HEK293 (cell line): ENCODE results near the gene TMEM272.
A peak's percentile ranks its signal among the peaks of the same experiment; 100 is the strongest.

ENCODE experiments used
- CTCF ChIA-PET: fragments of 350-600 bp; formaldehyde crosslinking; extraction: SDS; loops from one replicate; lab custom pipeline; 2021; ENCODE audit warnings: antibody characterized with exemption; lab: Yijun Ruan, JAX
- POLR2A ChIA-PET: fragments of 300-600 bp; formaldehyde crosslinking; extraction: SDS; loops from one replicate; lab custom pipeline; 2020; ENCODE audit warnings: antibody characterized with exemption, inconsistent platforms; lab: Yijun Ruan, JAX
- H3K27ac ChIP-seq: fragments of 200-500 bp; sonication (Bioruptor generic); 2 replicates; pipeline ENCODE4 v1.5.1; 2014; ENCODE audit warnings: low read depth, low read length, control low read depth, inconsistent platforms; ENCODE audit errors: extremely low read depth
- H3K36me3 ChIP-seq, 2 experiments: fragments of 200-500 bp in 1 of 2; sonication (Bioruptor generic) in 1 of 2; 1 replicate in 1 of 2; 2 replicates in 1 of 2; pipeline ENCODE4 v1.5.1; 2014 to 2017; ENCODE audit warnings: inconsistent platforms in 2 of 2, low read length in 2 of 2; ENCODE audit not compliant: control insufficient read depth in 2 of 2, insufficient read depth in 1 of 2
- H3K4me1 ChIP-seq: fragments of 200-500 bp; sonication (Bioruptor generic); 2 replicates; pipeline ENCODE4 v1.5.1; 2014; ENCODE audit warnings: mild to moderate bottlenecking, low read length, inconsistent platforms; ENCODE audit not compliant: control insufficient read depth, insufficient read depth
- H3K4me3 ChIP-seq: 2 replicates; pipeline ENCODE4 v1.5.1; 2011; ENCODE audit warnings: low read depth, mild to moderate bottlenecking, control low read depth, low read length, moderate library complexity
- H3K9me3 ChIP-seq: fragments of 200-500 bp; sonication (Bioruptor generic); 2 replicates; pipeline ENCODE4 v1.5.1; 2014; ENCODE audit warnings: low read depth, low read length, inconsistent platforms; ENCODE audit not compliant: control insufficient read depth, insufficient read depth
- FEZF1 ChIP-seq: fragments of 450-650 bp; formaldehyde crosslinking; IDR thresholded peaks from 2 replicates; pipeline ENCODE4 v1.5.1; 2016; ENCODE audit warnings: missing biosample characterization, missing genetic modification characterization
- GLIS2 ChIP-seq: fragments of 450-650 bp; formaldehyde crosslinking; IDR thresholded peaks from 2 replicates; pipeline ENCODE4 v1.5.1; 2016; ENCODE audit warnings: missing biosample characterization, missing genetic modification characterization
- KLF10 ChIP-seq: fragments of 450-650 bp; IDR thresholded peaks from 2 replicates; pipeline ENCODE4 v1.5.1; 2018; ENCODE audit warnings: missing biosample characterization, mild to moderate bottlenecking, missing genetic modification characterization
- PRDM1 ChIP-seq: fragments of 450-650 bp; formaldehyde crosslinking; IDR thresholded peaks from 2 replicates; pipeline ENCODE4; 2016; ENCODE audit warnings: missing biosample characterization, missing genetic modification characterization
- TRIM28 ChIP-seq: IDR thresholded peaks from 2 replicates; pipeline ENCODE4 v1.6.1; 2011; ENCODE audit warnings: low read length, control low read depth, borderline replicate concordance
- ZBTB17 ChIP-seq: fragments of 450-650 bp; formaldehyde crosslinking; IDR thresholded peaks from 2 replicates; pipeline ENCODE4 v1.5.1; 2016; ENCODE audit warnings: missing biosample characterization, missing genetic modification characterization
- ZBTB20 ChIP-seq: fragments of 450-650 bp; formaldehyde crosslinking; IDR thresholded peaks from 2 replicates; pipeline ENCODE4 v1.5.1; 2016; ENCODE audit warnings: missing biosample characterization, missing genetic modification characterization
- ZEB2 ChIP-seq: fragments of 450-650 bp; formaldehyde crosslinking; IDR thresholded peaks from 2 replicates; pipeline ENCODE4 v1.5.1; 2016; ENCODE audit warnings: missing biosample characterization, missing genetic modification characterization
- ZFP37 ChIP-seq: fragments of 450-650 bp; formaldehyde crosslinking; IDR thresholded peaks from 2 replicates; pipeline ENCODE4 v1.5.1; 2016; ENCODE audit warnings: missing biosample characterization, missing genetic modification characterization
- ZFP69B ChIP-seq: fragments of 450-650 bp; formaldehyde crosslinking; IDR thresholded peaks from 2 replicates; pipeline ENCODE4 v1.5.1; 2016; ENCODE audit warnings: missing biosample characterization, missing genetic modification characterization
- ZIC2 ChIP-seq: fragments of 450-650 bp; formaldehyde crosslinking; IDR thresholded peaks from 2 replicates; pipeline ENCODE4 v1.5.1; 2016; ENCODE audit warnings: missing biosample characterization, missing genetic modification characterization
- ZNF132 ChIP-seq: fragments of 450-650 bp; formaldehyde crosslinking; IDR thresholded peaks from 2 replicates; pipeline ENCODE4 v1.5.1; 2017; ENCODE audit warnings: missing biosample characterization, missing genetic modification characterization, borderline replicate concordance
- ZNF311 ChIP-seq: fragments of 450-650 bp; formaldehyde crosslinking; IDR thresholded peaks from 2 replicates; pipeline ENCODE4 v1.5.1; 2017; ENCODE audit warnings: missing biosample characterization, missing genetic modification characterization, borderline replicate concordance
- ZNF37A ChIP-seq: fragments of 450-650 bp; IDR thresholded peaks from 2 replicates; pipeline ENCODE4 v1.5.1; 2018; ENCODE audit warnings: missing biosample characterization, missing genetic modification characterization
- ZNF404 ChIP-seq: fragments of 450-650 bp; formaldehyde crosslinking; IDR thresholded peaks from 2 replicates; pipeline ENCODE4 v1.5.1; 2017; ENCODE audit warnings: missing biosample characterization, missing genetic modification characterization
- ZNF416 ChIP-seq: fragments of 450-650 bp; formaldehyde crosslinking; IDR thresholded peaks from 2 replicates; pipeline ENCODE4 v1.5.1; 2016; ENCODE audit warnings: missing biosample characterization, missing genetic modification characterization
- ZNF423 ChIP-seq: fragments of 450-650 bp; formaldehyde crosslinking; IDR thresholded peaks from 2 replicates; pipeline ENCODE4 v1.5.1; 2016; ENCODE audit warnings: missing biosample characterization, missing genetic modification characterization
- ZNF501 ChIP-seq: fragments of 450-650 bp; formaldehyde crosslinking; IDR thresholded peaks from 2 replicates; pipeline ENCODE4 v1.5.1; 2016; ENCODE audit warnings: missing biosample characterization, missing genetic modification characterization
- ZNF600 ChIP-seq: fragments of 450-650 bp; formaldehyde crosslinking; IDR thresholded peaks from 2 replicates; pipeline ENCODE4 v1.5.1; 2016; ENCODE audit warnings: missing biosample characterization, missing genetic modification characterization
- ZNF626 ChIP-seq: fragments of 450-650 bp; sonication (Bioruptor Pico); formaldehyde crosslinking; IDR thresholded peaks from 2 replicates; pipeline ENCODE4 v1.5.1; 2018; ENCODE audit warnings: missing biosample characterization, missing genetic modification characterization, inconsistent platforms
- ZNF654 ChIP-seq: fragments of 450-650 bp; formaldehyde crosslinking; IDR thresholded peaks from 2 replicates; pipeline ENCODE4 v1.5.1; 2016; ENCODE audit warnings: low read depth, missing biosample characterization, missing genetic modification characterization
- ZNF660 ChIP-seq: fragments of 450-650 bp; IDR thresholded peaks from 2 replicates; pipeline ENCODE4 v1.5.1; 2018; ENCODE audit warnings: missing biosample characterization, mild to moderate bottlenecking, missing genetic modification characterization
- ZNF692 ChIP-seq: fragments of 450-650 bp; formaldehyde crosslinking; IDR thresholded peaks from 2 replicates; pipeline ENCODE4 v1.5.1; 2016; ENCODE audit warnings: missing biosample characterization, missing genetic modification characterization
- ZNF830 ChIP-seq: fragments of 450-650 bp; IDR thresholded peaks from 2 replicates; pipeline ENCODE4 v1.5.0; 2018; ENCODE audit warnings: missing biosample characterization, missing genetic modification characterization, low read depth, mild to moderate bottlenecking, moderate library complexity
- ZNF843 ChIP-seq: fragments of 450-650 bp; formaldehyde crosslinking; IDR thresholded peaks from 2 replicates; pipeline ENCODE4 v1.5.1; 2016; ENCODE audit warnings: missing biosample characterization, missing genetic modification characterization
- ZSCAN30 ChIP-seq: fragments of 450-650 bp; IDR thresholded peaks from 2 replicates; pipeline ENCODE4 v1.5.1; 2018; ENCODE audit warnings: missing biosample characterization, mild to moderate bottlenecking, missing genetic modification characterization, moderate library complexity
- TF ChIP-seq, protein P1 (sequence below): fragments of 450-650 bp; formaldehyde crosslinking; IDR thresholded peaks from 2 replicates; pipeline ENCODE4 v1.5.1; 2016; ENCODE audit warnings: missing biosample characterization, missing genetic modification characterization

Gene TMEM272

GRCh38 chr13:51797664-51798488 lies 47.1 kb downstream of the TMEM272 start:
- H3K27ac ChIP-seq, result no peak overlapping the region
- ChIA-PET POLR2A (interaction anchor here (0.7 to 3.2 kb wide), 2 partner anchors 12 to 345 kb away, joined by 3 to 21 read pairs; partner anchors contain the start of gene INTS6), CTCF (interaction anchor here (0.5 to 5.2 kb wide), 33 partner anchors 12 to 673 kb away, joined by 3 to 39 read pairs (median 4); partner anchors contain the start of gene NEK5)
- peaks cover 5% of the 10 kb centered on the region for H3K4me1 ChIP-seq
- no peak overlapping the region for H3K4me3 ChIP-seq
- TF ChIP-seq ZNF600 (tag by site-specific recombination) (peak; percentile 57; the same call in 1 of the 2 replicates), ZNF311 (tag by site-specific recombination) (no peak), ZNF654 (peak; percentile 82), ZNF501 (tag by site-specific recombination) (0 out of 2 replicates have a peak, but pooled peaks have one; percentile 32), ZNF416 (tag by site-specific recombination) (no peak), PRDM1 (tag by site-specific recombination) (peak; percentile 34; the same call in 1 of the 2 replicates), ZIC2 (tag by site-specific recombination) (peak; percentile 28), TRIM28 (no peak), FEZF1 (tag by site-specific recombination) (peak; percentile 70), ZEB2 (tag by site-specific recombination) (peak; percentile 22; the same call in 1 of the 2 replicates), ZBTB17 (tag by site-specific recombination) (peak; percentile 64), ZSCAN30 (tag by site-specific recombination) (0 out of 2 replicates have a peak, but pooled peaks have one; percentile 8), ZFP37 (0 out of 2 replicates have a peak, but pooled peaks have one; percentile 28), ZBTB20 (peak; percentile 73), ZNF132 (tag by site-specific recombination) (no peak), ZNF660 (tag by site-specific recombination) (0 out of 2 replicates have a peak, but pooled peaks have one; percentile 17), ZNF423 (tag by site-specific recombination) (no peak), ZNF692 (tag by site-specific recombination) (no peak), ZNF626 (no peak), KLF10 (tag by site-specific recombination) (no peak)
- TF ChIP-seq, all 188 proteins: peak for 12
- Histone ChIP-seq H3K36me3 (no peaks in the 10 kb centered on the region), H3K9me3 (no peaks in the 10 kb centered on the region)

GRCh38 chr13:51796546-51796945 lies 48.4 kb downstream of the TMEM272 start:
- TF ChIP-seq ZNF843 (tag by site-specific recombination) (no peak), ZNF404 (tag by site-specific recombination) (no peak), ZNF830 (tag by site-specific recombination) (no peak), ZFP69B (no peak), ZNF37A (tag by site-specific recombination) (no peak), GLIS2 (no peak), ZFP37 (no peak)
- TF ChIP-seq, protein P1, sequence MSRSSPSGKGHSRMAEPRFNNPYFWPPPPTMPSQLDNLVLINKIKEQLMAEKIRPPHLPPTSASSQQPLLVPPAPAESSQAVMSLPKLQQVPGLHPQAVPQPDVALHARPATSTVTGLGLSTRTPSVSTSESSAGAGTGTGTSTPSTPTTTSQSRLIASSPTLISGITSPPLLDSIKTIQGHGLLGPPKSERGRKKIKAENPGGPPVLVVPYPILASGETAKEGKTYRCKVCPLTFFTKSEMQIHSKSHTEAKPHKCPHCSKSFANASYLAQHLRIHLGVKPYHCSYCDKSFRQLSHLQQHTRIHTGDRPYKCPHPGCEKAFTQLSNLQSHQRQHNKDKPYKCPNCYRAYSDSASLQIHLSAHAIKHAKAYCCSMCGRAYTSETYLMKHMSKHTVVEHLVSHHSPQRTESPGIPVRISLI (tag by site-specific recombination), result no peak
- no peaks in the 10 kb centered on the region for H3K36me3 ChIP-seq
- no peak overlapping the region for H3K4me3 ChIP-seq
- H3K4me1 ChIP-seq, result no peaks in the 10 kb centered on the region
- ChIA-PET CTCF (interaction anchor here (1.0 to 5.2 kb wide), 9 partner anchors 10 to 671 kb away, joined by 3 to 39 read pairs (median 6); no protein-coding TSS in a partner anchor), POLR2A (interaction anchor here (3.2 kb wide), 1 partner anchor 344 kb away, joined by 21 read pairs; the partner anchor contains the start of gene INTS6)
- no peak overlapping the region for H3K27ac ChIP-seq
- no peaks in the 10 kb centered on the region for H3K9me3 ChIP-seq
